PC-3 (cell line): ENCODE data around the gene CSF1. TPM values are rescaled to one million over a fixed set of nuclear protein-coding genes. Genes with fewer than 3 reads are reported as not detected.

Experiments used
- ATAC-seq: fragments of 200-7000 bp; cut with Tn5 transposase; 2 replicates; pipeline ENCODE4 v1.9.1; 2020; ENCODE audit warnings: mild to moderate bottlenecking, moderate library complexity
- BruUV-seq: library from RNA; stranded (reverse); fragments of 400-500 nt; replicated peaks from 2 replicates; lab custom pipeline; 2021; lab: Mats Ljungman, UMichigan
- CTCF ChIA-PET: fragments of 300-600 bp; sonication (Branson Sonifier 250); formaldehyde crosslinking; loops from one replicate; lab custom pipeline; 2022; ENCODE audit warnings: antibody characterized with exemption; lab: Charles Lee
- POLR2A ChIA-PET: fragments of 300-600 bp; sonication (Branson Sonifier 250); formaldehyde crosslinking; loops from one replicate; lab custom pipeline; 2022; ENCODE audit warnings: antibody characterized with exemption; ENCODE audit not compliant: unreplicated experiment; lab: Charles Lee
- DNase-seq: peaks from one replicate; pipeline ENCODE4 v3.0.0-alpha.2; 2015
- H2AFZ ChIP-seq: fragments of 300-600 bp; sonication (generic); 2 replicates; pipeline ENCODE4 v1.6.0; 2016; ENCODE audit warnings: antibody characterized with exemption, low read length
- H3F3A ChIP-seq: fragments of 300-600 bp; sonication (generic); one replicate; pipeline ENCODE4 v1.6.0; 2017; ENCODE audit warnings: antibody characterized with exemption, low read length, control low read depth, mild to moderate bottlenecking; ENCODE audit not compliant: unreplicated experiment
- H3K27ac ChIP-seq: fragments of 300-600 bp; sonication (generic); 2 replicates; pipeline ENCODE4 v1.5.1; 2016; ENCODE audit warnings: mild to moderate bottlenecking, low read length
- H3K27me3 ChIP-seq: fragments of 300-600 bp; sonication (generic); 2 replicates; pipeline ENCODE4 v1.6.1; 2016; ENCODE audit warnings: low read length, mixed read lengths
- H3K36me3 ChIP-seq: fragments of 300-600 bp; sonication (generic); 2 replicates; pipeline ENCODE4 v1.6.1; 2016; ENCODE audit warnings: low read depth, mixed run types, low read length, mixed read lengths
- H3K4me1 ChIP-seq: fragments of 300-600 bp; sonication (generic); 2 replicates; pipeline ENCODE4 v1.5.1; 2016; ENCODE audit warnings: low read length; ENCODE audit not compliant: insufficient read depth
- H3K4me2 ChIP-seq: fragments of 300-600 bp; sonication (generic); 2 replicates; pipeline ENCODE4 v1.6.0; 2016; ENCODE audit warnings: low read length
- H3K4me3 ChIP-seq: fragments of 300-600 bp; sonication (generic); 2 replicates; pipeline ENCODE4 v1.5.1; 2016; ENCODE audit warnings: mild to moderate bottlenecking, low read length, mixed read lengths
- H3K79me2 ChIP-seq: fragments of 300-600 bp; sonication (generic); 2 replicates; pipeline ENCODE4 v1.6.1; 2017; ENCODE audit warnings: low read length, mixed read lengths
- H3K9ac ChIP-seq: fragments of 300-600 bp; sonication (generic); 2 replicates; pipeline ENCODE4 v1.6.0; 2016; ENCODE audit warnings: mild to moderate bottlenecking, low read length
- H3K9me2 ChIP-seq: fragments of 300-600 bp; sonication (generic); replicated peaks from 2 replicates; pipeline ENCODE4 v1.6.1; 2016; ENCODE audit warnings: mixed run types, low read length, mixed read lengths
- H3K9me3 ChIP-seq: fragments of 300-600 bp; sonication (generic); 2 replicates; pipeline ENCODE4 v1.6.1; 2016; ENCODE audit warnings: low read length, mixed read lengths
- H4K20me1 ChIP-seq: fragments of 300-600 bp; sonication (generic); 2 replicates; pipeline ENCODE4 v1.6.1; 2016; ENCODE audit warnings: low read length, mixed read lengths
- EZH2 ChIP-seq: fragments of 300-600 bp; sonication (generic); IDR thresholded peaks from one replicate; pipeline ENCODE4 v1.6.1; 2017; ENCODE audit warnings: antibody characterized with exemption, mild to moderate bottlenecking, low read length; ENCODE audit not compliant: unreplicated experiment
- EZH2phosphoT487 ChIP-seq: fragments of 300-600 bp; sonication (generic); IDR thresholded peaks from 2 replicates; pipeline ENCODE4 v1.6.1; 2018; ENCODE audit warnings: mild to moderate bottlenecking, antibody characterized with exemption, low read length, borderline replicate concordance
- intact Hi-C: fragments of 100-400 bp; cut with micrococcal nuclease; formaldehyde crosslinking; loops from 2 replicates; pipeline ENCODE4 v1.9.0; 2023
- total RNA-seq: library from RNA; depleted of rRNA; stranded (reverse); fragments of >200 nt; gene quantifications from 2 replicates; pipeline ENCODE4 v1.2.3, GENCODE V29; 2014
- TF ChIP-seq, protein P1 (sequence below): fragments of 300-600 bp; sonication (generic); conservative IDR thresholded peaks from 2 replicates; pipeline ENCODE4 v1.5.1; 2017; ENCODE audit warnings: antibody characterized with exemption, low read depth, mild to moderate bottlenecking, low read length

Gene CSF1
- total RNA-seq, 1 experiment from 2014 or later = 2.0 TPM

DNA sequence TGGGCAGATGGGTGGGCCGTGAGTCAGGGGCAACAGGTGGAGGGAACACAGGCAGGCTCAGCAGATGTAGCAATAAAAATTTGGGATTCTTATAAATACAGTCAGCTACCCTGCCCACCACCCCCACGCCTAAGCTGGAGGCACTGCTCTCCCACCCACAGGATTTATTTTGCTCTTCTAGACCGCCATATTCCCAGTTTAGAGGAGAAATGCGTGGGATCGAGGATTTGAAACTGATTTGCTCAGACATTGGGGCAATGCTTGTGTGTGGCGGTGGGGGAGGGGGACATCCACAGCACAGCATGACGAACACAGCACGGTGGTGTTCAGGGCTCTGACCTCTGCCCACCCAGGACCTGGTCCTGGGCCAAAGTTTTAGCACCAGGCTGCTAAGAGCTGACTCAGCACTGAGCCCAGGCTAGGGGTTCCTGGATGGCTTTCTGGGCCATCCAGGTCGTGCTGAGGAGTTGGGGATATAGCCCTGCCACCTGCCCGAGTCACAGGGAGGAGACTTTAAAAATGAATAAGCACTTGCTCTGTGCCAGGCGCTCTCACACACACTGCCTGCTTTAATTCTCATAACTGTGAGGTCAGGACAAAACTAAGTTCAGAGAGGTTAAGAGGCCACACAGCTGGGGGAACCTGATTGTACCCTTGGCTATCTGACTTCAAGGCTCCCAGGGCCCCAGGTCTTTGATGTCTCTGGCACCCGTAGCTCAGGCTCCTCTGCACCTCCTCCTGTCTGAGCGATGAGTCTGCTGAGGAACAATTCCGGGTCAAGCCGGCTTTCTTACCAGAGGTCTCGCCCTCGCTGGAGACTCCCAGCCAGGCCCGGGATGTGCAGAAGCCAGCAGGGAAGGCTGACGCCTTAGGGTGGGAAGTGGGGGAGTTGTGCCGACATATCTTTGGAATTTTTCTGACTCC lies 29.4 kb upstream of the CSF1 start:
- no peak overlapping the region for H2AFZ ChIP-seq
- CTCF ChIA-PET = no interaction called here
- no peaks in the 10 kb centered on the region for H3K27me3 ChIP-seq
- ATAC-seq (no peak), DNase-seq (no peak)
- no peak overlapping the region for H3K4me3 ChIP-seq
- H3K36me3 ChIP-seq = no peaks in the 10 kb centered on the region
- H3K9me3 ChIP-seq = no peaks in the 10 kb centered on the region
- POLR2A ChIA-PET = no interaction called here
- no peaks in the 10 kb centered on the region for H3K9me2 ChIP-seq
- H3K4me2 ChIP-seq = no peak overlapping the region
- TF ChIP-seq EZH2 (no peak), EZH2phosphoT487 (no peak)
- TF ChIP-seq, protein P1, sequence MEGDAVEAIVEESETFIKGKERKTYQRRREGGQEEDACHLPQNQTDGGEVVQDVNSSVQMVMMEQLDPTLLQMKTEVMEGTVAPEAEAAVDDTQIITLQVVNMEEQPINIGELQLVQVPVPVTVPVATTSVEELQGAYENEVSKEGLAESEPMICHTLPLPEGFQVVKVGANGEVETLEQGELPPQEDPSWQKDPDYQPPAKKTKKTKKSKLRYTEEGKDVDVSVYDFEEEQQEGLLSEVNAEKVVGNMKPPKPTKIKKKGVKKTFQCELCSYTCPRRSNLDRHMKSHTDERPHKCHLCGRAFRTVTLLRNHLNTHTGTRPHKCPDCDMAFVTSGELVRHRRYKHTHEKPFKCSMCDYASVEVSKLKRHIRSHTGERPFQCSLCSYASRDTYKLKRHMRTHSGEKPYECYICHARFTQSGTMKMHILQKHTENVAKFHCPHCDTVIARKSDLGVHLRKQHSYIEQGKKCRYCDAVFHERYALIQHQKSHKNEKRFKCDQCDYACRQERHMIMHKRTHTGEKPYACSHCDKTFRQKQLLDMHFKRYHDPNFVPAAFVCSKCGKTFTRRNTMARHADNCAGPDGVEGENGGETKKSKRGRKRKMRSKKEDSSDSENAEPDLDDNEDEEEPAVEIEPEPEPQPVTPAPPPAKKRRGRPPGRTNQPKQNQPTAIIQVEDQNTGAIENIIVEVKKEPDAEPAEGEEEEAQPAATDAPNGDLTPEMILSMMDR = no peak
- H3K9ac ChIP-seq = no peak overlapping the region
- no peaks in the 10 kb centered on the region for H4K20me1 ChIP-seq
- H3K79me2 ChIP-seq = no peaks in the 10 kb centered on the region
- H3F3A ChIP-seq = no peaks in the 10 kb centered on the region
- no peak overlapping the region for H3K27ac ChIP-seq
- intact Hi-C loops = no loop called here
- no TSS peak for BruUV-seq
- no peaks in the 10 kb centered on the region for H3K4me1 ChIP-seq

DNA sequence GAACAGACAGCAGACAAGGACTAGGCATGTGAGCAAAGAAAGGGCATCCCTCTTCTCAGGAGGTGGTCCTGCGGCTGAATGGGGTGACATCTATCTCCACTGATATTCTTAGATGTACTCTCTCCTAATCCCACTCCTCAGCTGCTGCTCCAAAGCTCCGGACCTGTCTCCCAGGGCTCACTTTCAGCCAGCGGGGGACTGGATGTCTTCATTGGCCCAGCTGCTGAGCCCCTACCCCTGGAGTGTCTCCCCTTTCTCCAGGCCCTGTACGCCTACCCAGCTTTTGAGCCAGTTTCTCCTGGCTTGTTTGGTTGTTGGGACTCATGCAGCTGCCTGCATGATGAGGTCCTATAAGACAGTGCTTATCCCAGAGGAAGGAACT lies 28.8 kb upstream of the CSF1 start:
- no peaks in the 10 kb centered on the region for H3K9me2 ChIP-seq
- DNase-seq = no peak
- H4K20me1 ChIP-seq = no peaks in the 10 kb centered on the region
- no peaks in the 10 kb centered on the region for H3K79me2 ChIP-seq
- no peak overlapping the region for H3K9ac ChIP-seq
- ChIA-PET CTCF (no interaction called here), POLR2A (no interaction called here)
- H3K4me1 ChIP-seq = no peaks in the 10 kb centered on the region
- BruUV-seq = no TSS peak
- H3K27me3 ChIP-seq = no peaks in the 10 kb centered on the region
- H3K27ac ChIP-seq = no peak overlapping the region
- H2AFZ ChIP-seq = no peak overlapping the region
- no peaks in the 10 kb centered on the region for H3K36me3 ChIP-seq
- no peak for ATAC-seq
- no peak for TF ChIP-seq EZH2
- TF ChIP-seq, protein P1 = no peak
- TF ChIP-seq EZH2phosphoT487 = no peak
- H3F3A ChIP-seq = no peaks in the 10 kb centered on the region
- no peak overlapping the region for H3K4me3 ChIP-seq
- no peaks in the 10 kb centered on the region for H3K9me3 ChIP-seq
- H3K4me2 ChIP-seq = no peak overlapping the region
- intact Hi-C loops = no loop called here
